AG04450 (cell line): ENCODE results near the gene CRKL. TPM values are rescaled to one million over a fixed set of nuclear protein-coding genes. Genes with fewer than 3 reads are reported as not detected.
"Not testable (repeated sequence)": the region's sequence is repeated elsewhere in the genome, so short reads cannot be mapped to it uniquely, and the experiment has no call there.

Experiments
- CTCF ChIA-PET: fragments of 300-600, 350-600 bp; formaldehyde crosslinking; extraction: SDS; loops from one replicate; lab custom pipeline; 2022; ENCODE audit warnings: antibody characterized with exemption, inconsistent platforms; lab: Charles Lee
- POLR2A ChIA-PET: fragments of 350-600 bp; formaldehyde crosslinking; extraction: SDS; loops from one replicate; lab custom pipeline; 2021; ENCODE audit warnings: antibody characterized with exemption, inconsistent platforms; lab: Yijun Ruan, JAX
- DNase-seq: peaks from one replicate; pipeline ENCODE4 v3.0.0-alpha.2; 2011; ENCODE audit warnings: low read depth, low spot score
- H3K27ac ChIP-seq: one replicate; pipeline ENCODE4 v1.5.1; 2012; ENCODE audit warnings: low read depth, low read length, control low read depth
- H3K27me3 ChIP-seq: one replicate; pipeline ENCODE4 v1.6.0; 2012; ENCODE audit warnings: low read length; ENCODE audit not compliant: control insufficient read depth, insufficient read depth
- H3K4me3 ChIP-seq: 2 replicates; pipeline ENCODE4 v1.5.1; 2011; ENCODE audit warnings: mild to moderate bottlenecking, low read depth, low read length, control low read depth
- H3K9me3 ChIP-seq: 2 replicates; pipeline ENCODE4 v1.5.1; 2012; ENCODE audit warnings: low read length; ENCODE audit not compliant: control insufficient read depth, insufficient read depth
- CTCF ChIP-seq: IDR thresholded peaks from 2 replicates; pipeline ENCODE4 v1.5.1; 2011; ENCODE audit warnings: low read depth, low read length, control low read depth, inconsistent platforms
- polyA plus RNA-seq: library from polyadenylated mRNA; depleted of rRNA; stranded (reverse); fragments of >200 nt; gene quantifications from 2 replicates; pipeline ENCODE4 v1.2.3, GENCODE V29; 2011

The CRKL gene
- polyA plus RNA-seq, 1 experiment: 24.1 TPM

- CTCF ChIA-PET: interaction anchor here (1.0 to 1.3 kb wide), 2 partner anchors 11 to 42 kb away, joined by 3 to 5 read pairs; partner anchors contain the start of gene CRKL
- no peak for TF ChIP-seq CTCF
- no peaks in the 10 kb centered on the region for H3K9me3 ChIP-seq
- no peaks in the 10 kb centered on the region for H3K27me3 ChIP-seq
- no peak overlapping the region for H3K27ac ChIP-seq
- POLR2A ChIA-PET: interaction anchor here (0.6 kb wide), 1 partner anchor 17 kb away, joined by 4 read pairs; no protein-coding TSS in a partner anchor
- no peak overlapping the region for H3K4me3 ChIP-seq
- DNase-seq: no peak
These were observed 10.8 kb downstream of the CRKL start for GRCh38 chr22:20927940-20928572.

- ChIA-PET POLR2A (interaction anchor here (0.6 kb wide), 1 partner anchor 22 kb away, joined by 3 read pairs; no protein-coding TSS in a partner anchor), CTCF (interaction anchor here (1.0 to 1.3 kb wide), 2 partner anchors 11 to 43 kb away, joined by 3 to 5 read pairs; partner anchors contain the start of gene CRKL)
- Histone ChIP-seq H3K4me3 (no peak overlapping the region), H3K9me3 (no peaks in the 10 kb centered on the region), H3K27ac (no peak overlapping the region), H3K27me3 (no peaks in the 10 kb centered on the region)
- no peak for TF ChIP-seq CTCF
- no peak for DNase-seq
These were observed 11.4 kb downstream of the CRKL start for GRCh38 chr22:20928573-20928967.

GRCh38 chr22:20930004-20930403, 12.8 kb downstream of the CRKL start:
- CTCF ChIA-PET: no interaction called here
- POLR2A ChIA-PET: no interaction called here
- DNase-seq: no peak

GRCh38 chr22:20930435-20930834, 13.2 kb downstream of the CRKL start:
- CTCF ChIA-PET: interaction anchor here (2.2 kb wide), 1 partner anchor 45 kb away, joined by 5 read pairs; no protein-coding TSS in a partner anchor
- DNase-seq, POLR2A ChIA-PET, H3K9me3 ChIP-seq, H3K4me3 ChIP-seq, H3K27ac ChIP-seq, H3K27me3 ChIP-seq: not testable (repeated sequence)

More at GRCh38 chr22:20930004-20930403, 12.8 kb downstream of the CRKL start:
- no peak for TF ChIP-seq CTCF
- Histone ChIP-seq H3K4me3 (no peak overlapping the region), H3K27ac (no peak overlapping the region), H3K9me3 (no peaks in the 10 kb centered on the region), H3K27me3 (no peaks in the 10 kb centered on the region)

- Histone ChIP-seq H3K27me3 (no peaks in the 10 kb centered on the region), H3K9me3 (no peaks in the 10 kb centered on the region), H3K4me3 (no peak overlapping the region), H3K27ac (no peak overlapping the region)
- DNase-seq: no peak
- TF ChIP-seq CTCF: no peak
- CTCF ChIA-PET: interaction anchor here (1.2 to 2.2 kb wide), 2 partner anchors 14 to 46 kb away, joined by 5 read pairs; partner anchors contain the start of gene CRKL
- POLR2A ChIA-PET: interaction anchor here (0.6 kb wide), 1 partner anchor 10 kb away, joined by 3 read pairs; no protein-coding TSS in a partner anchor
These were observed 14.0 kb downstream of the CRKL start for GRCh38 chr22:20931126-20931654.
